GM18505 (cell line): ENCODE data around the gene ZNF236.
"Not testable (repeated sequence)": the region's sequence is repeated elsewhere in the genome, so short reads cannot be mapped to it uniquely, and the experiment has no call there.

Experiments
- ATAC-seq: cut with Tn5 transposase; IDR thresholded peaks from one replicate; pipeline ENCODE4 v1.9.1; 2021; ENCODE audit not compliant: unreplicated experiment
- POLR2A ChIP-seq: IDR thresholded peaks from 4 replicates; pipeline ENCODE4 v1.6.1; 2011; ENCODE audit warnings: borderline replicate concordance; ENCODE audit not compliant: insufficient read depth, insufficient read length; ENCODE audit errors: extremely low read depth

ZNF236 gene

DNA sequence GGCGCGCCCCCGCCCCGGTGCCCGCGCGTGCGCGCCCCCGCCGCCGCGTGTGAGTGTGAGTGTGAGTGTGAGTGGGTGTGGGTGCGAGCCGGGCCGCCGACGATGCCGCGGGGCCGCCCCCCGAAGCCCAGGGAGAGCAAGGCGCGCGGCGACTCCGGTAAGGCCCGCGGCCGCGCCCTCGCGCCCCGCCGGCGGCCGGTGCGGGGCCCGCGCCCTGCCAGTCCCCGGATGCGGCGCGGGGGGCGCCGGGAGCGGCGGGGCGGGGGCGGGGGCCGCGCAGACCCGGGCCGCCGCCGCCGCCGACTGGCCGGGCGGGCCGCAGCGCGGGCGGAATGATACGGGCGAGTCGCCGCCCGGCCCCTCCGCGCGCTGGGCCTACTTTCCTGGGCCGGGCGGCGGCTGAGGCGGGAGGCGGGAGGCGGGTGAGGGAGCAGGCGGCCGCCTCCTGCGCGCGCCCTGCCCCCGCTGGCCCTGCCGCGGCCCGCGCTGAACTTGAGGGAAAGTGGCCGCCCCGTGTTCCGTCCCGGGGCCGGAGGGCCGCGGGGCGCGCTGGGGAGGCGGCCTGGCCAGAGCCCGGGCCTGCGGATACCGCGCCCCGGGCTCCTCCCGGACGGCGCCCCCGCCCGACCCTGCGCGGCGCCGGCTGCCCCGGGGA lies at the start of gene ZNF236:
Gene ZNF236 (plus strand): TSS at position 52 of the 655 bp plus-strand sequence. CDS start 51 bp downstream, at position 103.
- ATAC-seq, result peak; percentile 52
- peak; percentile 81 for TF ChIP-seq POLR2A

- no peak for ATAC-seq
- TF ChIP-seq POLR2A, result no peak
Measured at GRCh38 chr18:76772665-76773064, 49.7 kb upstream of the ZNF236 start.

GRCh38 chr18:76777036-76777435 lies 45.3 kb upstream of the ZNF236 start:
- ATAC-seq, result not testable (repeated sequence)

GRCh38 chr18:76783786-76784484 lies 38.4 kb upstream of the ZNF236 start:
- TF ChIP-seq POLR2A, result no peak
- no peak for ATAC-seq

DNA sequence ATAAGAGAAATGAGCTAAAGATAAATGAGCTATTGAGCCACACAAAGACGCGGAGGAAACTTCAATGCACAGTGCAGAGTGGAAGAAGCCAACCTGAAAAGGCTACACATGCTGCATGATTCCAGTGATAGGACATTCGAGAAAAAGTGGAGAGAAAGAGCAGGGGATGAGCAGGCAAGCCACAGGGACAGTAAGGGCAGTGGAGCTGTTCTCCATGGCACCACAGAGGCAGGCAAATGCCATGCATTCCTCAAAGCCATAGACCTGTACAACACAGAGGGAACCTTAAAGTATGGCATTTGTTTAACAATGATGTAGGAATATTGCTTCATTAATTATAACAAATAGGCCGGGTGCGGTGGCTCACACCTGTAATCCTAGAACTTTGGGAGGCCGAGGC lies 36.5 kb upstream of the ZNF236 start:
- ATAC-seq, result no peak
- no peak for TF ChIP-seq POLR2A

DNA sequence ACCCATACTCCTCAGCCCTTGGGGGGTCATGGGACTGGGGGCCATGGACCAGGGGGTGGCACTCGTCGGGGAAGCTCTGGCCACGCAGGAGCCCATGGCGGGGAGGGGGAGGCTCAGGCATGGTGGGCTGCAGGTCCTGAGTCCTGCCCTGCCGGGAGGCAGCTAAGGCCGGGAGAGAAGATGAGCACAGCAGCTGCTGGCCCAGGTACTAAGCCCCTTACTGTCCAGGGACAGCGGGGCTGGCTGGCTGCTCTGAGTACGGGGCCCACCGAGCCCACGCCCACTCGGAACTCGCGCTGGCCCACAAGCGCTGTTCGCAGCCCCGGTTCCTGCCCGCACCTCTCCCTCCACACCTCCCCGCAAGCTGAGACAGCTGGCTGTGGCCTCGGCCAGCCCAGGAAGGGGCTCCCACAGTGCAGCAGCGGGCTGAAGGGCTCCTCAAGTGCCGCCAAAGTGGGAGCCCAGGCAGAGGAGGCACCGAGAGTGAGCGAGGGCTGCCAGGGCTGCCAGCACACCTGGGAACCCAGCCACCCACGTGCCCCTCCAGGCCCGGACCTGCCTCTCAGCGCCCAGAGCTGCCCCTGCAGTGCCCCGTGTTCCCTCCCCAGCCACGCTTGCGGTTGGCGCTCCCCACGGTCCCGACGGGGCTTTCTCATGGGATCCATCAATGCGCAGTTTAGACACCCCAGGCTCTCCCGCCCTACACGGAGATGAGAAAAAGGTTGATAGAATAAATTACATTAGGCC lies 33.6 kb upstream of the ZNF236 start:
- no peak for TF ChIP-seq POLR2A
- no peak for ATAC-seq

DNA sequence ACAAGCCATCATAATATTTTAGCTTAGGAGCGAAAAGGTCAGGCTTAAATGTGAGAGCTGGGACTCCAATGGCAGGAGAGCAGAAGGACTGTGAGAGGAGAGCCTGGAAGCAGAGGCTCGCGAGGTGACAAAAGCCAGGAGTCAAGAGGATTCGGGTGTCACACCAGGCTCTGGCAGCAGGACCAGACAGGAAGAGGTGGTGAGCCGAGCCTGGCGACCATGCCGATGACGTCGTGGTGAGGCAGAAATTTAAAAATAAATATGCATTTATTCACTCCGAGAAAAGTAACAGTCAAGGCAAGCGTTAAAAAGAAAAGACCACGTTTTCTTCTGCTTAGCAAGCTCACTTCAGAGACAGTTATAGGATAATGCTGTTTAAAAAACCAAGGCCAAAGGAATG lies 31.3 kb upstream of the ZNF236 start:
- ATAC-seq, result no peak

DNA sequence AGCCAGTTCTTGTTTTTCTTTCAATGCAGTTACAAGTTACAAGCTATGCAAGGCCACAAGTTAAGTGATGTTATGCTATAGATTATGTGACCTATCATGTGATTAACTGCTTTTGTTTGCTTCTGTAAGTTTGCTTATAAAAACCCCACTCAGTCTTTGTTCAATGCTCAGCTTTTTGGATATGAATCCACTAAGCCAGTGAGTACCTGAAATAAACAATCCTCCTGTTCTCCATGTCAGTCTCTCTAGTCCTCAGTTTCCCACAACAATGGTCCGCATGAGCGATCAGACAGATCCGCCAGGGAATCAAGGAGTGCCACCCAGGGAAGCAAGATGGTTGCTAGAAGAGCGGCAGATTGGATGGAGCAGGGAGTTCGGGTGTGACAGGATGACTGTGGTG lies 30.7 kb upstream of the ZNF236 start:
- ATAC-seq, result no peak
- no peak for TF ChIP-seq POLR2A

More for the DNA sequence above, 31.3 kb upstream of the ZNF236 start:
- TF ChIP-seq POLR2A, result no peak

DNA sequence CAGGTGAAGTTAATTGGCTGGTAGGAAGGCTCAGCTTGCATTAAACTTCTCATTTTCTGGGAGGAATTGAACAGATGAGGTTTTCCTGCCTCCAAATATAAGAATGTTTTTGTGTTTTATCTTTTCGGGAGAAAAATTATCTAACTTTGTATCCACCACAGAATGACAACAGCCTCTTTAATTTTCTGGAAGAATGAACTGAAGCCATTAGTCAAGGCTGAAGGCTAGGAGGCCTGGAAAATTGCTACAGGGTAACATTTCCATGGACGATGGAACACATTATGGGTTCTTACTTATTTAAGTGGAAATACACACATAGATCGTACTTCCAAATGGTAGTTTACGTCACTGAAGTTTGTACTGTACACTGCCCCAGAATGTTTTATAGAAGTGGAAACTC lies 28.0 kb upstream of the ZNF236 start:
- no peak for ATAC-seq
- TF ChIP-seq POLR2A, result no peak

DNA sequence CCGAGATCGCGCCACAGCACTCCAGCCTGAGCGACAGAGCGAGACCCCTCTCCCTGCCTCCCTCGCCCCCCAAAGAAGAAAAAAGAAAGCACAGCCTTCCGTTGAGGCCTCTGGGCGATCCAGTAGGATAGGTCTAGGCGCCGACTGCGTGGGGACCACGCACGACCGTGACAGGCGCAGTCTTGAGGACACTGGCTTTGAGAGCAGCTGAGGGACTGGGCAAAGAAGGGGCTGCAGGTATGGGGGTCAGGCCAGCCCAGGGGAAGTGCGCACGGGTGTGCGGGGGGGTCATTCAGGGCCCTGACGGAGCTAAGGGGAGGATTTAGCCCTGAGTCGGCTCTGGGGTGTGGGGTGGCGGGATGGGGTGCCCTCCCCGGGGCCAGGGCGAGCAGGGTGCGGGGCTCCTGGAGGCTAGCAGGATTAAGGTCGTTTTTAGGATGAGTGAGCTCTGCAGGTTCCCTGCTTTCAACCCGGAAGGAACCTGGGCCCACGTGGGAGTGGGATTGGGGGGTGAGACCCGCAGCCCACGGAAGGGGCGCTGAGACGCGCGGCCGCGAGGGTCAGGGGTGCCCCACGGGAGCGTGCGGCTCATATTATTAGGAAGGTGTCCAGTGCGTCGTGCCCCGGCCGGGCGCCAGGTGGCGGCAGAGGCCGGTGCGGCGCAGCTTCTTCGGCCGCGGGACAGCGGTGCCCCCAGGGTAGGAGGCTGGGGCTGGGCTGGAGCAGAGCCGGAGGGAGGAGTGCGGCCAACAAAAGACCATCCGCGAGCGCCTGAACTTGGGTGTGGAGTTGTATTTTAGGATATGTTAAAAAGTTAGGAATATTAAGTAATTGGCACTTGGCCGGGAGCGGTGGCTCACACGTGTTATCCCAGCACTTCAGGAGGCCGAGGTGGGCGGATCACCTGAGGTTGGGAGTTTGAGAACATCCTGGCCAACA lies 20.5 kb upstream of the ZNF236 start:
- TF ChIP-seq POLR2A, result no peak
- peak; percentile 94 for ATAC-seq

- TF ChIP-seq POLR2A, result no peak
- no peak for ATAC-seq
Measured at GRCh38 chr18:76803413-76803812, 18.9 kb upstream of the ZNF236 start.

GRCh38 chr18:76803814-76804213 lies 18.5 kb upstream of the ZNF236 start:
- ATAC-seq, result peak; percentile 59

GRCh38 chr18:76805221-76805620 lies 17.1 kb upstream of the ZNF236 start:
- no peak for ATAC-seq
- TF ChIP-seq POLR2A, result no peak

More at GRCh38 chr18:76803814-76804213, 18.5 kb upstream of the ZNF236 start:
- no peak for TF ChIP-seq POLR2A
